ENCODE data around the gene SLC13A3.
A peak's percentile ranks its signal among the peaks of the same experiment; 100 is the strongest.

Gene SLC13A3

GRCh38 chr20:46573234-46573633 is 78.0 kb downstream of the SLC13A3 start:
- DNase-seq: no peak

- no peak for DNase-seq
Measured at GRCh38 chr20:46572790-46573189, 78.5 kb downstream of the SLC13A3 start.

GRCh38 chr20:46572153-46572552 is 79.1 kb downstream of the SLC13A3 start:
- DNase-seq: no peak

GRCh38 chr20:46571418-46571817 is 79.8 kb downstream of the SLC13A3 start:
- no peak for DNase-seq

GRCh38 chr20:46570956-46571355 is 80.3 kb downstream of the SLC13A3 start:
- no peak for DNase-seq

GRCh38 chr20:46569961-46570360 is 81.3 kb downstream of the SLC13A3 start:
- DNase-seq: no peak

GRCh38 chr20:46568570-46569129 is 82.6 kb downstream of the SLC13A3 start:
- DNase-seq: peak; percentile 70

GRCh38 chr20:46566125-46566524 is 85.1 kb downstream of the SLC13A3 start:
- DNase-seq: no peak

- no peak for DNase-seq
Measured at GRCh38 chr20:46564241-46564957, 86.9 kb downstream of the SLC13A3 start.

GRCh38 chr20:46563860-46564221 is 87.4 kb downstream of the SLC13A3 start:
- no peak for DNase-seq

GRCh38 chr20:46563170-46563859 is 87.9 kb downstream of the SLC13A3 start:
- no peak for DNase-seq

- peak; percentile 56 for DNase-seq
Measured at GRCh38 chr20:46562373-46563169, 88.7 kb downstream of the SLC13A3 start.

- DNase-seq: no peak
Measured at GRCh38 chr20:46562009-46562372, 89.3 kb downstream of the SLC13A3 start.

GRCh38 chr20:46559685-46560440 is 91.4 kb downstream of the SLC13A3 start:
- no peak for DNase-seq

- no peak for DNase-seq
Measured at GRCh38 chr20:46559001-46559400, 92.3 kb downstream of the SLC13A3 start.

- peak; percentile 68 for DNase-seq
Measured at GRCh38 chr20:46558511-46558959, 92.7 kb downstream of the SLC13A3 start.

- peak; percentile 18 for DNase-seq
Measured at GRCh38 chr20:46557231-46557956, 93.9 kb downstream of the SLC13A3 start.

- no peak for DNase-seq
Measured at GRCh38 chr20:46555370-46555956, 95.8 kb downstream of the SLC13A3 start.

- DNase-seq: no peak
Measured at GRCh38 chr20:46554828-46555227, 96.4 kb downstream of the SLC13A3 start.

GRCh38 chr20:46553926-46554325 is 97.3 kb downstream of the SLC13A3 start:
- DNase-seq: no peak

All from fibroblast of skin of right quadriceps (primary cell).